Neural cell (in vitro differentiated cells): ENCODE data around the gene PLS1.

Experiments used
- CTCF ChIP-seq: fragments of 450-650 bp; IDR thresholded peaks from 2 replicates; pipeline ENCODE4 v1.5.1; 2014; ENCODE audit warnings: antibody characterized with exemption, mild to moderate bottlenecking, moderate library complexity; ENCODE audit not compliant: poor library complexity, severe bottlenecking
- POLR2AphosphoS5 ChIP-seq: IDR thresholded peaks from 2 replicates; pipeline ENCODE4 v1.6.1; 2012

GRCh38 chr3:142723968-142724681 is 127.9 kb downstream of the PLS1 start, which contains the start of gene TRPC1:
- TF ChIP-seq CTCF: no peak
- TF ChIP-seq POLR2AphosphoS5: peak; percentile 99
